DND-41 (cell line): ENCODE measurements around the gene TAS2R10.

Experiments
- CTCF ChIP-seq: IDR thresholded peaks from 2 replicates; pipeline ENCODE4 v1.5.1; 2012; ENCODE audit warnings: borderline replicate concordance, low read length, moderate library complexity, mild to moderate bottlenecking; ENCODE audit not compliant: poor library complexity, severe bottlenecking; ENCODE audit errors: extremely low read depth
- EZH2 ChIP-seq: IDR thresholded peaks from 3 replicates; pipeline ENCODE4 v1.6.1; 2012; ENCODE audit warnings: borderline replicate concordance, low read depth, mild to moderate bottlenecking, moderate library complexity, low read length, inconsistent platforms; ENCODE audit not compliant: severe bottlenecking

- no peak for TF ChIP-seq CTCF
- TF ChIP-seq EZH2: no peak
These were observed 1.2 kb downstream of the TAS2R10 start for GRCh38 chr12:10824957-10825356.
